Transverse colon (tissue), 4 donors: ENCODE data around the gene PNPO. TPM values are rescaled to one million over a fixed set of nuclear protein-coding genes. Genes with fewer than 3 reads are reported as not detected.
"Not testable (repeated sequence)": the region's sequence is repeated elsewhere in the genome, so short reads cannot be mapped to it uniquely, and the experiment has no call there.

Experiments
- DNase-seq: peaks from one replicate; pipeline ENCODE4 v3.0.0-alpha.2; 2019
- H3K27ac ChIP-seq, 4 donors: fragments of 200-600 bp; sonication (generic); 2 replicates each; pipeline ENCODE4 v1.5.1; 2016 to 2018; ENCODE audit warnings: inconsistent platforms in 4 of 4
- H3K27me3 ChIP-seq: fragments of 200-600 bp; sonication (generic); 2 replicates; pipeline ENCODE4 v1.5.1; 2017; ENCODE audit warnings: inconsistent platforms
- H3K36me3 ChIP-seq, 4 donors: fragments of 200-600 bp; sonication (generic); 2 replicates each; pipeline ENCODE4 v1.5.1; 2017 to 2019; ENCODE audit warnings: inconsistent platforms in 4 of 4
- H3K4me1 ChIP-seq, 4 donors: fragments of 200-600 bp; sonication (generic); 2 replicates each; pipeline ENCODE4 v1.5.1; 2017 to 2020; ENCODE audit warnings: inconsistent platforms in 4 of 4
- H3K4me3 ChIP-seq, 4 donors: fragments of 200-600 bp; sonication (generic); 1 replicate in 1 of 4; 2 replicates in 3 of 4; pipeline versions ENCODE4 v1.5.1 to v1.6.1; 2017 to 2019; ENCODE audit warnings: inconsistent platforms in 4 of 4
- H3K9me3 ChIP-seq, 2 donors: fragments of 200-600 bp; sonication (generic); 2 replicates each; pipeline ENCODE4 v1.5.1; 2017 to 2019; ENCODE audit warnings: inconsistent platforms in 2 of 2
- EP300 ChIP-seq: sonication (generic); formaldehyde crosslinking; IDR thresholded peaks from one replicate; pipeline ENCODE4 v1.6.1; 2017; ENCODE audit warnings: antibody characterized with exemption, low read depth
- POLR2A ChIP-seq: fragments of 450-650 bp; IDR thresholded peaks from one replicate; pipeline ENCODE4 v1.6.1; 2016; ENCODE audit warnings: antibody characterized with exemption, mild to moderate bottlenecking, moderate library complexity
- POLR2AphosphoS5 ChIP-seq, 3 donors: sonication (generic); formaldehyde crosslinking; IDR thresholded peaks; one replicate each; pipeline ENCODE4 v1.6.1; 2016; ENCODE audit warnings: antibody characterized with exemption in 3 of 3
- WGBS, 2 donors: methylation state at CpG; one replicate each; pipeline ENCODE4 v1.1.5; 2018; ENCODE audit warnings: low coverage in 1 of 2; 5-methylcytosine and 5-hydroxymethylcytosine counted together
- in situ Hi-C, 4 donors: fragments of 200-750 bp; cut with MboI; loops; one replicate each; pipeline versions ENCODE4 v1.15.0 to v1.15.1; 2017; ENCODE audit warnings: low sequenced_read_pairs in 3 of 4, low pct_ligation_motif_present in 1 of 4, low pct_unique_long_range_greater_than_20kb in 1 of 4
- intact Hi-C: fragments of 100-400 bp; cut with DNase I; formaldehyde crosslinking; loops from one replicate; pipeline ENCODE4 v1.15.1; 2023; ENCODE audit warnings: low total_unique reads
- total RNA-seq, 4 donors: library from RNA; depleted of rRNA; stranded (reverse); fragments of >200 nt; gene quantifications; one replicate each; pipeline ENCODE4 v1.1.0, GENCODE V29; 2016
- TF ChIP-seq, protein P1 (sequence below), 5 experiments: fragments of 200-600 bp in 3 of 5; fragments of 450-650 bp in 2 of 5; sonication (generic) in 3 of 5; IDR thresholded peaks; 1 replicate in 2 of 5; 2 replicates in 3 of 5; pipeline ENCODE4 v1.5.1; 2016 to 2017; ENCODE audit warnings: antibody characterized with exemption in 5 of 5, inconsistent platforms in 3 of 5, mild to moderate bottlenecking in 2 of 5, moderate library complexity in 1 of 5

PNPO gene
- total RNA-seq, 4 donors from 2014 or later: 7.4 to 83.8 (median 31.6) TPM

DNA sequence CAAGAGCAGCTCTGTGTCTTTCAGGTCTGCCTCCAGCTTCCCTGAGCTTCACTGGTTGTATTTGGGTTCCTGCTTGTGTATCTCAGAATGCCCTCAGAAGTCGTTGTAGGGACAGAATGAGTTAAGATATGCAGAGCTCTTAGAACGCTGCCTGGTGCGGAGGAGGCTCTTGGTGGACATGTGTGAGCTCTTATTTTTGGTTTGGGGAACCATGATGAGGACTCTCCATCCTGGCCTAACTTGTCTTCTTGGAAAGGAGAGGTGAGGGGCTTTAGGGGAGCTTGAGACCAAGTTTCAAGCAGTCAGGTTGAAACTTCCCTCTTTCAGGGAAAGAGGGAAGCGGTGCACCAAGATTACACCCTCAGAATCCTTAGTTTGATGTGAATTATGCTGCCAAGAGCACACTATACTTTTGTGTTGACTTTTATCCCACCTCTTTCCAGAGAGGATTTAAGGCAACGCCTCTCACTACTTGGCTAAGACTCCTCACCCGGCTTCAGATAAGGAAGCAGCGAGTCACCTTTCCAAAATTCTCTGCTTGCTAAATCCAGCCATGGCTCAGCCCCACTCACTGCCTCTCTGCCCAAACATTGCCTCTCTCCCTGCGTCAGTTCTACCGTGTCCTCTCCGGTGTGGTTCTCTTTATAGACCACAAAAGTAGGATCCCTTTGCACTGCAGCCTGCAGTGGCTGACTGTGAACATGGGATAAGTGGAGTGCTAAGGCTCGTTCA is 42.3 kb downstream of the PNPO start:
- no peaks in the 10 kb centered on the region for H3K27me3 ChIP-seq
- peaks cover 0 to 14% (median 6%) of the 10 kb centered on the region in 4 donors for H3K36me3 ChIP-seq
- WGBS, 2 donors: 82 to 89% methylated on average over 4 to 11 of the region's 11 CpGs
- H3K27ac ChIP-seq: no peak overlapping the region
- DNase-seq: no peak
- peaks cover 0 to 11% (median 5%) of the 10 kb centered on the region in 4 donors for H3K4me1 ChIP-seq
- no peak overlapping the region for H3K4me3 ChIP-seq
- intact Hi-C loops: no loop called here
- in situ Hi-C loops: no loop called here
- H3K9me3 ChIP-seq: no peaks in the 10 kb centered on the region
- TF ChIP-seq, protein P1, sequence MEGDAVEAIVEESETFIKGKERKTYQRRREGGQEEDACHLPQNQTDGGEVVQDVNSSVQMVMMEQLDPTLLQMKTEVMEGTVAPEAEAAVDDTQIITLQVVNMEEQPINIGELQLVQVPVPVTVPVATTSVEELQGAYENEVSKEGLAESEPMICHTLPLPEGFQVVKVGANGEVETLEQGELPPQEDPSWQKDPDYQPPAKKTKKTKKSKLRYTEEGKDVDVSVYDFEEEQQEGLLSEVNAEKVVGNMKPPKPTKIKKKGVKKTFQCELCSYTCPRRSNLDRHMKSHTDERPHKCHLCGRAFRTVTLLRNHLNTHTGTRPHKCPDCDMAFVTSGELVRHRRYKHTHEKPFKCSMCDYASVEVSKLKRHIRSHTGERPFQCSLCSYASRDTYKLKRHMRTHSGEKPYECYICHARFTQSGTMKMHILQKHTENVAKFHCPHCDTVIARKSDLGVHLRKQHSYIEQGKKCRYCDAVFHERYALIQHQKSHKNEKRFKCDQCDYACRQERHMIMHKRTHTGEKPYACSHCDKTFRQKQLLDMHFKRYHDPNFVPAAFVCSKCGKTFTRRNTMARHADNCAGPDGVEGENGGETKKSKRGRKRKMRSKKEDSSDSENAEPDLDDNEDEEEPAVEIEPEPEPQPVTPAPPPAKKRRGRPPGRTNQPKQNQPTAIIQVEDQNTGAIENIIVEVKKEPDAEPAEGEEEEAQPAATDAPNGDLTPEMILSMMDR (IDR thresholded peaks at IDR 0.05): no peak
- TF ChIP-seq EP300 (no peak), POLR2A (no peak), POLR2AphosphoS5 (IDR thresholded peaks at IDR 0.05) (no peak)

DNA sequence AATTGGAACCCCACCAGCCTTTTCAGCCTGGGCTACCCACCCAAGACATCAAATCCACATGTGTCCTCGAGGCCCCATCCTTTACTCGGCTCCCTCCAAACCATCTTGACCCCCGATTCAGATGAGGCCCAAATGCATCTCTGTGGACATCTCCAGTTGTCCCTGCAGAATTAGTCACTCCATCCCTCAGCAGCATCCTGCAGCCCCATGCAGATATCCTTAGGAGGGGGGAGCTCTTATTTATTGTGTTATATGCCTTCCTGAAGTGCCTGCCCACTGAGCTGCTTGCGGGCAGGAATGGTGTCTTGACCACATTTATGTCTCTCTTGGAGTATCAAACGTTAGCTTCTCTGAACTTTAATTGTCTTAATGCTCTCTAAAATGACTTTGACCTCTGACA is 45.1 kb downstream of the PNPO start:
- no peak for TF ChIP-seq POLR2AphosphoS5 (IDR thresholded peaks at IDR 0.05)
- TF ChIP-seq, protein P1 (IDR thresholded peaks at IDR 0.05): no peak
- TF ChIP-seq EP300: no peak
- no peak for TF ChIP-seq POLR2A
- in situ Hi-C loops: no loop called here
- Histone ChIP-seq H3K4me1 (peaks cover 0 to 11% (median 5%) of the 10 kb centered on the region in 4 donors), H3K36me3 (peaks cover 0 to 4% (median 0%) of the 10 kb centered on the region in 4 donors), H3K27me3 (no peaks in the 10 kb centered on the region), H3K4me3 (no peak overlapping the region), H3K27ac (no peak overlapping the region), H3K9me3 (no peaks in the 10 kb centered on the region)
- WGBS, 2 donors: 75 to 80% methylated on average over 2 to 5 of the region's 5 CpGs
- intact Hi-C loops: no loop called here
- DNase-seq: no peak

DNA sequence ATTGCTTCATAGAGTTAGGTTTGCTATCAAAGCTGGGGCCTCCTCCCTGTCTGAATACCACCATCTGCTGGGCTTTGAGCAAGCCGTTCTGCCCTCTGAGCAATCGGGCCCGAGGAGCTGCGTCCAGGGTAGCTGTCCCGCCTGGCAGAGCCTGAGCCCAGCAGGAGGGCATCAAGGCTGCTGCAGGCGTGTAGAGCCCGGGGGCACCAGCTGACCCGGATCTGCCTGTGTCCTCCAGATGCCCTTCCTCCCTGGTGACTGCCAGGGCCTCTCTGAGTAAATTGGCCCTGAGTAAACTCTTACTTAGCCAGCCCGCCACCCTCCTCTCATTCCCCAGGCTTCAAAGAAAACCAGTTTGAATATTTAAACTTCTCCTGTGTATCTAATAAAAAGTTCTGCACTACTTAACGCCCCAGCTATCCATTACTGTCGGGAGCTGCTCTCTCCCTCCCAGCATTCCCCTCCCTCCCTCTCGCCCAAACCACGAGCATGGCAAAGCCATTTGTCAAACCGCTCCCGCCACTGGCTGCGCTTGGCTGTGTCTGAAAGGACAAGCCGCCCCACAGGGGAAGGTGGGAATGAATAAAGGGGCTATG is 46.0 kb downstream of the PNPO start:
- peaks cover 0 to 11% (median 5%) of the 10 kb centered on the region in 4 donors for H3K4me1 ChIP-seq
- DNase-seq: no peak
- H3K27ac ChIP-seq: peak overlapping the region in 3 of 4 donors; percentile 21 to 65 (median 58)
- H3K9me3 ChIP-seq: no peaks in the 10 kb centered on the region
- TF ChIP-seq EP300 (no peak), POLR2A (no peak), POLR2AphosphoS5 (IDR thresholded peaks at IDR 0.05) (no peak)
- 42% methylated on average over 17 of the region's 17 CpGs; no CpG with 5 or more reads in 1 of the 2 donors for WGBS, 2 donors
- no peaks in the 10 kb centered on the region for H3K27me3 ChIP-seq
- intact Hi-C loops: no loop called here
- in situ Hi-C loops: no loop called here
- no peak overlapping the region for H3K4me3 ChIP-seq
- H3K36me3 ChIP-seq: no peaks in the 10 kb centered on the region

DNA sequence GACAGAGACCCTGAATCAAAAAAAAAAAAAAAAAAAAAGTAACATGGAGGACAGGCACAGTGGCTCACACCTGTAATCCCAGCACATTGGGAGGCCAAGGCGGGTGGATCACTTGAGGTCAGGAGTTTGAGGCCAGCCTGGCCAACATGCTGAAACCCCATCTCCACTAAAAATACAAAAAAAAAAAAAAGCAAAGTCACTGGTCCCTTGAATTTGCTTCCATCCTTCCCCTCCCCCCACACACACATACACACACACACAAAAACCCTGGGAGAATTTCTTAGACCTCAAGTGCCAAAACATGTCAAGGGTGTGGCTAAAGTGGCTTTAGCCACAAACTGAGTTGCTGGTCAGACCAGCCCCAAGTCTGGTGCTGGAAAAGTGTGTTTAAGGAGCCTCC is 47.1 kb downstream of the PNPO start:
- H3K36me3 ChIP-seq, intact Hi-C loops, in situ Hi-C loops, H3K27ac ChIP-seq, DNase-seq, H3K27me3 ChIP-seq, H3K9me3 ChIP-seq, H3K4me3 ChIP-seq: not testable (repeated sequence)
- H3K4me1 ChIP-seq: peaks cover 0 to 11% (median 5%) of the 10 kb centered on the region in 4 donors
- 90% methylated on average over 1 of the region's 1 CpG; no CpG with 5 or more reads in 1 of the 2 donors for WGBS, 2 donors

DNA sequence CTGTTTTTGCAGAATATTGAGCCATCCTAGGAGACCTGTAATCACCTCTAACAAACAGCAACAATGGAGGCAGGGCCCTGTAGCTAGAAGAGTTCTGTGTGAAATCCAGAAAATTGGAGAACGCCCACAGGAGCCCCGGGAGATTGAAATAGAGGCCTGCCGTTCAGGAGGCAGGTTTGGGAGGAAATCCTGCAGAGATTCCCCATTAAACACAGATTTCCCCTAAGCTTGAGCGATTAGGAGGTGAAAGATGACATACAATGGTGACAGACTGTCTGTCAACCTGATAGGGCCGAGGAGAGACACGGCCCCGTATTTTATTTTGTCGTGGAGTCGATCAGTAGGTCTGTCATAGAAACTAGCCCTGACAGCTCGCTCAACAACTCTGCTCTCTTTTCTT is 47.8 kb downstream of the PNPO start:
- DNase-seq: no peak
- no peaks in the 10 kb centered on the region for H3K27me3 ChIP-seq
- H3K9me3 ChIP-seq: no peaks in the 10 kb centered on the region
- H3K27ac ChIP-seq: no peak overlapping the region
- peaks cover 0 to 11% (median 5%) of the 10 kb centered on the region in 4 donors for H3K4me1 ChIP-seq
- no peak for TF ChIP-seq POLR2AphosphoS5 (IDR thresholded peaks at IDR 0.05)
- TF ChIP-seq, protein P1 (IDR thresholded peaks at IDR 0.05): no peak
- TF ChIP-seq POLR2A: no peak
- no peak for TF ChIP-seq EP300
- intact Hi-C loops (no loop called here), in situ Hi-C loops (no loop called here)
- no peaks in the 10 kb centered on the region for H3K36me3 ChIP-seq
- 79 to 87% methylated on average over 9 to 10 of the region's 10 CpGs for WGBS, 2 donors
- H3K4me3 ChIP-seq: no peak overlapping the region
